ENCODE results near the gene PPIH. TPM values are rescaled to one million over a fixed set of nuclear protein-coding genes. Genes with fewer than 3 reads are reported as not detected.

PPIH gene
- total and polyA plus RNA-seq, 7 donors: 9.9 to 22.9 (median 12.1) TPM

GRCh38 chr1:42676534-42677087 is 18.4 kb downstream of the PPIH start:
- Histone ChIP-seq H3K27ac (no peak overlapping the region), H3K4me1 (peaks cover 25% of the 10 kb centered on the region), H3K4me3 (no peak overlapping the region), H3K9me3 (no peaks in the 10 kb centered on the region), H3K36me3 (ENCODE audit: insufficient read depth in 1 of 2, low read depth in 1 of 2) (peaks cover 2 to 19% of the 10 kb centered on the region in 2 donors), H3K27me3 (ENCODE audit: insufficient read depth in 3 of 3, low read length in 2 of 3) (no peaks in the 10 kb centered on the region)
- no peak for ATAC-seq
- no peak for DNase-seq
- WGBS, 3 donors: 86 to 93% (median 92%) methylated on average over 3 of the region's 3 CpGs
- intact Hi-C loops (cut with DNase I): no loop called here
- TF ChIP-seq CTCF (IDR thresholded peaks at IDR 0.05): no peak

- TF ChIP-seq CTCF (IDR thresholded peaks at IDR 0.05): no peak
- DNase-seq (no peak), ATAC-seq (no peak)
- Histone ChIP-seq H3K27me3 (ENCODE audit: insufficient read depth in 3 of 3, low read length in 2 of 3) (no peaks in the 10 kb centered on the region), H3K9me3 (no peaks in the 10 kb centered on the region), H3K36me3 (ENCODE audit: insufficient read depth in 1 of 2, low read depth in 1 of 2) (peaks cover 2 to 24% of the 10 kb centered on the region in 2 donors), H3K4me1 (peaks cover 34% of the 10 kb centered on the region), H3K27ac (no peak overlapping the region), H3K4me3 (no peak overlapping the region)
- 44 to 64% (median 59%) methylated on average over 10 of the region's 10 CpGs for WGBS, 3 donors
- intact Hi-C loops (cut with DNase I): no loop called here
Observed at GRCh38 chr1:42679364-42679983, 21.3 kb downstream of the PPIH start.

DNA sequence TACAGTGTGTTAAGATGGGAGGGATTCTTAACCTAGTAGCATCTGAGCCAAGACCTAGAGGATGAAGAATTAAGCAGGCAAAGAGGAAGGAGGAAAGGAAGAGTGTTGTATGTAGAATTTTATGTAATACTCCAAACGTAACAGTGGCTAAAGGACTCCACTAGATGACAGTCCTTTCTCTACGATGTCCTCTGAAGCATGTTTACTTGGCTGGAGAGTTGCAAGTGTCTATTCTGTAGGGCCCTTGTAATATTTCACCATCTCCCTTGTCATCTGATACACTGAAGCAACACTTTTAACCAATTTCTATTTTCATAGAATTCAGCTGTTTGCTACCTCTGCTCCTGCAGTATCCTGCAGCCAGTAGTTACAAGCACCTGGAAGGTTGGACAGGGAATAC is 21.8 kb downstream of the PPIH start:
- no peak for ATAC-seq
- Histone ChIP-seq H3K4me1 (peaks cover 35% of the 10 kb centered on the region), H3K4me3 (peak overlapping the region; percentile 81), H3K27me3 (ENCODE audit: insufficient read depth in 3 of 3, low read length in 2 of 3) (no peaks in the 10 kb centered on the region), H3K36me3 (ENCODE audit: insufficient read depth in 1 of 2, low read depth in 1 of 2) (peaks cover 2 to 20% of the 10 kb centered on the region in 2 donors), H3K27ac (no peak overlapping the region), H3K9me3 (no peaks in the 10 kb centered on the region)
- no peak for DNase-seq
- WGBS, 3 donors: 65 to 92% (median 74%) methylated on average over 2 of the region's 2 CpGs
- no peak for TF ChIP-seq CTCF (IDR thresholded peaks at IDR 0.05)
- intact Hi-C loops (cut with DNase I): no loop called here

- Histone ChIP-seq H3K27me3 (ENCODE audit: insufficient read depth in 3 of 3, low read length in 2 of 3) (no peaks in the 10 kb centered on the region), H3K36me3 (ENCODE audit: insufficient read depth in 1 of 2, low read depth in 1 of 2) (peaks cover 0 to 9% of the 10 kb centered on the region in 2 donors), H3K9me3 (no peaks in the 10 kb centered on the region), H3K27ac (peak overlapping the region; percentile 92), H3K4me1 (peaks cover 46% of the 10 kb centered on the region), H3K4me3 (peak overlapping the region; percentile 81)
- intact Hi-C loops (cut with DNase I): no loop called here
- DNase-seq (no peak), ATAC-seq (peak in 1 of 4 donors; percentile 48)
- TF ChIP-seq CTCF (IDR thresholded peaks at IDR 0.05): no peak
- WGBS, 3 donors: 5 to 8% (median 7%) methylated on average over 18 of the region's 18 CpGs
Observed at GRCh38 chr1:42680921-42681683, 22.9 kb downstream of the PPIH start.
